ENCODE results near the gene GNPTG. TPM values are rescaled to one million over a fixed set of nuclear protein-coding genes. Genes with fewer than 3 reads are reported as not detected.

Gene GNPTG
- total and polyA plus RNA-seq, 9 of the 15 experiments (the other 6 are each of a cell fraction or from before 2014, with no cell fraction given): 0.69 to 33.3 (median 13.6) TPM

DNA sequence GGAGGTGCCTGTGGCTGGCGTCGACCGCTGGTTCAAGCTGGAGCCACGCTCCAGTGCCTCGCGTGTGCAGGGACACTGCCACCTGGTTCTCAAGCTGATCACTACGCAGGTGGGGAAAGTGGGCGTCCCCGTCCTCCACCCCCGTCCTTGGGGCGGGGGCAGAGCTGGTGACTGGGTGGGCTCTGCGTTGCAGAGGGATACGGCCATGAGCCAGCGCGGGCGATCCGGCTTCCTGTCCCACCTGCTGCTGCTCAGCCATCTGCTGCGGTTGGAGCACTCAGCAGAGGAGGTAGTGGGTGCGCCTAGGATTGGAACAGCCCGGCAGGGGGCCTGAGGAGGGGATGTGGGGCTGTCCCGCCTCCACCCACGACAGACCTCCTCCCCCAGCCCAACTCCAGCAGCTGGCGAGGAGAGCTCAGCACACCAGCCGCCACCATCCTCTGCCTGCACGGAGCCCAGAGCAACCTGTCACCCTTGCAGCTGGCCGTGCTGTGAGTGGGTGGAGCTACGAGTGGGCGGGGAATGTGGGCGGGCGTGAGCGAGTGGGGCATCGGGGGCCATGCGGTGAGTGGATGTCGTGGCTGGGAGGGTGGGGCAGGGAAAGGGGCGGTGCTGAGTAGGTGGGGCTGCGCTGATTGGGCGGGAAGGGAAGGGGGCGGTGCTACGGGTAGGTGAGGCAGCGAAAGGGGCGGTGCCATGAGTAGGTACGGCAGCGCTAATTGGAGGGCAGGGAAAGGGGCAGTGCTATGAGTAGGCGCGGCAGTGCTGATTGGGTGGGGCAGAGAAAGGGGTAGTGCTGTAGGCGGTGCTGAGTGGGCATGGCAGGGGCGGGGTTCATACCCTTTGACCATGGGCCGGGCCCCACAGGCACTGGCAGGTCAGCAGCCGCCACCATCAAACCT, 9.0 kb upstream of the GNPTG start (continued):
- TF ChIP-seq, protein P1, sequence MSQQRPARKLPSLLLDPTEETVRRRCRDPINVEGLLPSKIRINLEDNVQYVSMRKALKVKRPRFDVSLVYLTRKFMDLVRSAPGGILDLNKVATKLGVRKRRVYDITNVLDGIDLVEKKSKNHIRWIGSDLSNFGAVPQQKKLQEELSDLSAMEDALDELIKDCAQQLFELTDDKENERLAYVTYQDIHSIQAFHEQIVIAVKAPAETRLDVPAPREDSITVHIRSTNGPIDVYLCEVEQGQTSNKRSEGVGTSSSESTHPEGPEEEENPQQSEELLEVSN (IDR thresholded peaks at IDR 0.05; ENCODE audit: borderline replicate concordance in 1 of 2, extremely low read depth in 1 of 2, insufficient read depth in 1 of 2, insufficient read length in 1 of 2, low read depth in 1 of 2, low read length in 1 of 2, poor library complexity in 1 of 2, severe bottlenecking in 1 of 2): peak in 1 of 2 experiments; percentile 39
- TF ChIP-seq EGR1 (conservative IDR thresholded peaks at IDR 0.05): peak; percentile 96
- TF ChIP-seq MEIS2 (IDR thresholded peaks at IDR 0.05; ENCODE audit: partially characterized antibody): peak; percentile 11
- peak; percentile 12; the same call in 1 of the 2 replicates for TF ChIP-seq JUND (IDR thresholded peaks at IDR 0.05; ENCODE audit: borderline replicate concordance, low read depth, low read length)
- no peak for TF ChIP-seq JUND (tag; IDR thresholded peaks at IDR 0.05; ENCODE audit: borderline replicate concordance, low read depth, low read length)
- TF ChIP-seq OTX1 (CRISPR knock-in tag; IDR thresholded peaks at IDR 0.05): peak; percentile 21; the same call in 1 of the 2 replicates
- no peak for TF ChIP-seq U2AF2 (optimal IDR thresholded peaks at IDR 0.05; ENCODE audit: low read depth, low read length)
- TF ChIP-seq HMGN3 (IDR thresholded peaks at IDR 0.05; ENCODE audit: borderline replicate concordance, extremely low read depth, insufficient read length, low read depth, low read length): peak; percentile 15
- 0 out of 2 replicates have a peak, but pooled peaks have one; percentile 29 for TF ChIP-seq MYC (IDR thresholded peaks at IDR 0.05; ENCODE audit: low read depth, low read length)
- no peak for TF ChIP-seq MYC (CRISPR knock-in tag; IDR thresholded peaks at IDR 0.05; ENCODE audit: borderline replicate concordance, low read depth)
- no peak for TF ChIP-seq ZSCAN29 (IDR thresholded peaks at IDR 0.05)
- TF ChIP-seq, protein P2, sequence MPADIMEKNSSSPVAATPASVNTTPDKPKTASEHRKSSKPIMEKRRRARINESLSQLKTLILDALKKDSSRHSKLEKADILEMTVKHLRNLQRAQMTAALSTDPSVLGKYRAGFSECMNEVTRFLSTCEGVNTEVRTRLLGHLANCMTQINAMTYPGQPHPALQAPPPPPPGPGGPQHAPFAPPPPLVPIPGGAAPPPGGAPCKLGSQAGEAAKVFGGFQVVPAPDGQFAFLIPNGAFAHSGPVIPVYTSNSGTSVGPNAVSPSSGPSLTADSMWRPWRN (IDR thresholded peaks at IDR 0.05; ENCODE audit: low read depth): no peak
- TF ChIP-seq ZBTB17 (CRISPR knock-in tag; IDR thresholded peaks at IDR 0.05): no peak
- TF ChIP-seq HNRNPLL (IDR thresholded peaks at IDR 0.05; ENCODE audit: low read depth, low read length, poor library complexity, severe bottlenecking): peak; percentile 50
- peak; percentile 70 for TF ChIP-seq NFYB (IDR thresholded peaks at IDR 0.05; ENCODE audit: extremely low read depth, insufficient read length)
- peak; percentile 65 for TF ChIP-seq DACH1 (IDR thresholded peaks at IDR 0.05; ENCODE audit: partially characterized antibody)
- TF ChIP-seq, protein P3, sequence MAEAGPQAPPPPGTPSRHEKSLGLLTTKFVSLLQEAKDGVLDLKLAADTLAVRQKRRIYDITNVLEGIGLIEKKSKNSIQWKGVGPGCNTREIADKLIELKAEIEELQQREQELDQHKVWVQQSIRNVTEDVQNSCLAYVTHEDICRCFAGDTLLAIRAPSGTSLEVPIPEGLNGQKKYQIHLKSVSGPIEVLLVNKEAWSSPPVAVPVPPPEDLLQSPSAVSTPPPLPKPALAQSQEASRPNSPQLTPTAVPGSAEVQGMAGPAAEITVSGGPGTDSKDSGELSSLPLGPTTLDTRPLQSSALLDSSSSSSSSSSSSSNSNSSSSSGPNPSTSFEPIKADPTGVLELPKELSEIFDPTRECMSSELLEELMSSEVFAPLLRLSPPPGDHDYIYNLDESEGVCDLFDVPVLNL (CRISPR knock-in tag; IDR thresholded peaks at IDR 0.05; ENCODE audit: low read depth): no peak
- TF ChIP-seq CBFA2T3 (IDR thresholded peaks at IDR 0.05): peak; percentile 40
- no peak for TF ChIP-seq FOSL1 (tag; conservative IDR thresholded peaks at IDR 0.05)
- TF ChIP-seq ASH1L (IDR thresholded peaks at IDR 0.05; ENCODE audit: borderline replicate concordance, low read depth, partially characterized antibody): peak; percentile 75
- no peak for TF ChIP-seq RCOR1 (IDR thresholded peaks at IDR 0.05; ENCODE audit: borderline replicate concordance in 1 of 2, low read depth in 2 of 2, low read length in 2 of 2)
- no peak for TF ChIP-seq ZNF12 (CRISPR knock-in tag; IDR thresholded peaks at IDR 0.05)
- peak; percentile 48; the same call in 1 of the 2 replicates for TF ChIP-seq CREB1 (IDR thresholded peaks at IDR 0.05)
- TF ChIP-seq CREB1 (CRISPR knock-in tag; IDR thresholded peaks at IDR 0.05): peak; percentile 40; the same call in 1 of the 2 replicates
- TF ChIP-seq, protein P4, sequence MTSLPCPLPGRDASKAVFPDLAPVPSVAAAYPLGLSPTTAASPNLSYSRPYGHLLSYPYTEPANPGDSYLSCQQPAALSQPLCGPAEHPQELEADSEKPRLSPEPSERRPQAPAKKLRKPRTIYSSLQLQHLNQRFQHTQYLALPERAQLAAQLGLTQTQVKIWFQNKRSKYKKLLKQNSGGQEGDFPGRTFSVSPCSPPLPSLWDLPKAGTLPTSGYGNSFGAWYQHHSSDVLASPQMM (CRISPR knock-in tag; IDR thresholded peaks at IDR 0.05): no peak
